ENCODE data around the gene LCE7A.

DNA sequence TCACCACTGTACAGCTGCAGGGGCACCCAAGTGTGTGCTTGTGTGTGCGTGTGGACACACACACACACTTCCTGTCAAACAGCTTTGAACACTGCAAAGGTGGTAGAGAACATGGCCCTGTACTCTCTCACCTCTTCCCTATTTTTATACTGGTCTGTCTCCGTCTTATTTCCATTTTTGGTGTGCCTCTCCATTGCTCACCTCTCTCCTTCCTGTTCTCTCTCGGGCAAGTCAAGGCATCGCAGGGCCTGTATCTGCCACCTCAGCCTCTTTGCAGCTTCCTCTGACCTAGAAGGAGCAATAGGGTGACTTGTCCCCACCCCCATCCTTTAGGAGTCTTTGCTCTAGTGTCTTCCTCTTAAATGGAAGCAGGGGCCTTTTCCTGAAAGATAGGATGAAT lies 20.5 kb downstream of the LCE7A start:
- TF ChIP-seq, protein P1, sequence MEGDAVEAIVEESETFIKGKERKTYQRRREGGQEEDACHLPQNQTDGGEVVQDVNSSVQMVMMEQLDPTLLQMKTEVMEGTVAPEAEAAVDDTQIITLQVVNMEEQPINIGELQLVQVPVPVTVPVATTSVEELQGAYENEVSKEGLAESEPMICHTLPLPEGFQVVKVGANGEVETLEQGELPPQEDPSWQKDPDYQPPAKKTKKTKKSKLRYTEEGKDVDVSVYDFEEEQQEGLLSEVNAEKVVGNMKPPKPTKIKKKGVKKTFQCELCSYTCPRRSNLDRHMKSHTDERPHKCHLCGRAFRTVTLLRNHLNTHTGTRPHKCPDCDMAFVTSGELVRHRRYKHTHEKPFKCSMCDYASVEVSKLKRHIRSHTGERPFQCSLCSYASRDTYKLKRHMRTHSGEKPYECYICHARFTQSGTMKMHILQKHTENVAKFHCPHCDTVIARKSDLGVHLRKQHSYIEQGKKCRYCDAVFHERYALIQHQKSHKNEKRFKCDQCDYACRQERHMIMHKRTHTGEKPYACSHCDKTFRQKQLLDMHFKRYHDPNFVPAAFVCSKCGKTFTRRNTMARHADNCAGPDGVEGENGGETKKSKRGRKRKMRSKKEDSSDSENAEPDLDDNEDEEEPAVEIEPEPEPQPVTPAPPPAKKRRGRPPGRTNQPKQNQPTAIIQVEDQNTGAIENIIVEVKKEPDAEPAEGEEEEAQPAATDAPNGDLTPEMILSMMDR (IDR thresholded peaks at IDR 0.05; ENCODE audit: low read depth, low read length, missing input control), result no peak
- TF ChIP-seq, protein P2, sequence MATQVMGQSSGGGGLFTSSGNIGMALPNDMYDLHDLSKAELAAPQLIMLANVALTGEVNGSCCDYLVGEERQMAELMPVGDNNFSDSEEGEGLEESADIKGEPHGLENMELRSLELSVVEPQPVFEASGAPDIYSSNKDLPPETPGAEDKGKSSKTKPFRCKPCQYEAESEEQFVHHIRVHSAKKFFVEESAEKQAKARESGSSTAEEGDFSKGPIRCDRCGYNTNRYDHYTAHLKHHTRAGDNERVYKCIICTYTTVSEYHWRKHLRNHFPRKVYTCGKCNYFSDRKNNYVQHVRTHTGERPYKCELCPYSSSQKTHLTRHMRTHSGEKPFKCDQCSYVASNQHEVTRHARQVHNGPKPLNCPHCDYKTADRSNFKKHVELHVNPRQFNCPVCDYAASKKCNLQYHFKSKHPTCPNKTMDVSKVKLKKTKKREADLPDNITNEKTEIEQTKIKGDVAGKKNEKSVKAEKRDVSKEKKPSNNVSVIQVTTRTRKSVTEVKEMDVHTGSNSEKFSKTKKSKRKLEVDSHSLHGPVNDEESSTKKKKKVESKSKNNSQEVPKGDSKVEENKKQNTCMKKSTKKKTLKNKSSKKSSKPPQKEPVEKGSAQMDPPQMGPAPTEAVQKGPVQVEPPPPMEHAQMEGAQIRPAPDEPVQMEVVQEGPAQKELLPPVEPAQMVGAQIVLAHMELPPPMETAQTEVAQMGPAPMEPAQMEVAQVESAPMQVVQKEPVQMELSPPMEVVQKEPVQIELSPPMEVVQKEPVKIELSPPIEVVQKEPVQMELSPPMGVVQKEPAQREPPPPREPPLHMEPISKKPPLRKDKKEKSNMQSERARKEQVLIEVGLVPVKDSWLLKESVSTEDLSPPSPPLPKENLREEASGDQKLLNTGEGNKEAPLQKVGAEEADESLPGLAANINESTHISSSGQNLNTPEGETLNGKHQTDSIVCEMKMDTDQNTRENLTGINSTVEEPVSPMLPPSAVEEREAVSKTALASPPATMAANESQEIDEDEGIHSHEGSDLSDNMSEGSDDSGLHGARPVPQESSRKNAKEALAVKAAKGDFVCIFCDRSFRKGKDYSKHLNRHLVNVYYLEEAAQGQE (IDR thresholded peaks at IDR 0.05), result no peak
- TF ChIP-seq RAD21 (IDR thresholded peaks at IDR 0.05) (no peak), TAF1 (conservative IDR thresholded peaks at IDR 0.05) (no peak), GABPA (IDR thresholded peaks at IDR 0.05 in 1 of 2, conservative IDR thresholded peaks at IDR 0.05 in 1 of 2) (no peak), JUND (IDR thresholded peaks at IDR 0.05) (no peak), RXRA (IDR thresholded peaks at IDR 0.05) (no peak), EGR1 (IDR thresholded peaks at IDR 0.05; ENCODE audit: low read depth in 2 of 2) (no peak), SP1 (IDR thresholded peaks at IDR 0.05) (no peak)
- TF ChIP-seq, protein P3, sequence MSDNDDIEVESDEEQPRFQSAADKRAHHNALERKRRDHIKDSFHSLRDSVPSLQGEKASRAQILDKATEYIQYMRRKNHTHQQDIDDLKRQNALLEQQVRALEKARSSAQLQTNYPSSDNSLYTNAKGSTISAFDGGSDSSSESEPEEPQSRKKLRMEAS (IDR thresholded peaks at IDR 0.05), result no peak
- TF ChIP-seq, protein P4, sequence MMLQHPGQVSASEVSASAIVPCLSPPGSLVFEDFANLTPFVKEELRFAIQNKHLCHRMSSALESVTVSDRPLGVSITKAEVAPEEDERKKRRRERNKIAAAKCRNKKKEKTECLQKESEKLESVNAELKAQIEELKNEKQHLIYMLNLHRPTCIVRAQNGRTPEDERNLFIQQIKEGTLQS (IDR thresholded peaks at IDR 0.05), result no peak
